Activated gamma-delta T cell treated with Interleukin-2 at 50 U/mL for 16 hours (primary cell): Measurements from ENCODE around the gene RELL2.

Experiments
- DNase-seq: peaks from one replicate; pipeline ENCODE4 v3.0.0-alpha.2; 2020

The RELL2 gene

GRCh38 chr5:141650851-141651727, 14.3 kb downstream of the RELL2 start, which contains the start of gene FCHSD1:
Gene FCHSD1, minus strand, starts transcription at chr5:141651418. Its CDS starts 50 bp downstream, at chr5:141651368.
- peak; percentile 79 for DNase-seq

- no peak for DNase-seq
These were observed 14.9 kb downstream of the RELL2 start for GRCh38 chr5:141651728-141652105.

- no peak for DNase-seq
These were observed 17.5 kb downstream of the RELL2 start for GRCh38 chr5:141654298-141654697.

GRCh38 chr5:141655020-141655419, 18.2 kb downstream of the RELL2 start:
- DNase-seq = no peak

GRCh38 chr5:141656396-141656795, 19.6 kb downstream of the RELL2 start:
- DNase-seq = no peak

GRCh38 chr5:141657404-141657803, 20.6 kb downstream of the RELL2 start:
- no peak for DNase-seq

GRCh38 chr5:141657937-141658545, 21.2 kb downstream of the RELL2 start:
- DNase-seq = no peak

GRCh38 chr5:141662028-141662427, 25.2 kb downstream of the RELL2 start:
- DNase-seq = no peak

- DNase-seq = no peak
These were observed 26.7 kb downstream of the RELL2 start for GRCh38 chr5:141663506-141663905.

- peak; percentile 75 for DNase-seq
These were observed 28.1 kb downstream of the RELL2 start for GRCh38 chr5:141664733-141665461.

- no peak for DNase-seq
These were observed 29.5 kb downstream of the RELL2 start for GRCh38 chr5:141665995-141666940.

- no peak for DNase-seq
These were observed 31.9 kb downstream of the RELL2 start for GRCh38 chr5:141668601-141669265.

- DNase-seq = no peak
These were observed 32.7 kb downstream of the RELL2 start for GRCh38 chr5:141669520-141669919.

- DNase-seq = no peak
These were observed 35.5 kb downstream of the RELL2 start for GRCh38 chr5:141672071-141672840.

- no peak for DNase-seq
These were observed 36.3 kb downstream of the RELL2 start for GRCh38 chr5:141672841-141673813.

GRCh38 chr5:141674747-141675146, 38.0 kb downstream of the RELL2 start:
- no peak for DNase-seq

GRCh38 chr5:141675672-141676071, 38.9 kb downstream of the RELL2 start:
- no peak for DNase-seq

GRCh38 chr5:141677415-141677814, 40.6 kb downstream of the RELL2 start:
- no peak for DNase-seq

GRCh38 chr5:141680178-141680577, 43.4 kb downstream of the RELL2 start:
- DNase-seq = no peak

GRCh38 chr5:141680751-141681201, 44.0 kb downstream of the RELL2 start:
- DNase-seq = no peak
